DOHH2 (cell line): ENCODE results near the gene RIC1.

Experiments used
- H3F3A ChIP-seq: fragments of 200-600 bp; sonication (generic), shearing (Covaris generic); 2 replicates; pipeline ENCODE4 v1.6.0; 2016; ENCODE audit warnings: antibody characterized with exemption, mild to moderate bottlenecking; ENCODE audit not compliant: control insufficient read depth, insufficient read depth
- H3K27ac ChIP-seq: fragments of 200-600 bp; sonication (generic); 2 replicates; pipeline ENCODE4 v1.5.1; 2014; ENCODE audit warnings: low read depth, mild to moderate bottlenecking, low read length, moderate library complexity
- H3K27me3 ChIP-seq: fragments of 200-600 bp; sonication (generic); 2 replicates; pipeline ENCODE4 v1.6.1; 2014; ENCODE audit warnings: mild to moderate bottlenecking, low read length, mixed read lengths; ENCODE audit not compliant: control insufficient read depth
- H3K36me3 ChIP-seq: fragments of 200-600 bp; sonication (generic); 2 replicates; pipeline ENCODE4 v1.6.1; 2014; ENCODE audit warnings: mild to moderate bottlenecking, low read length, moderate library complexity, mixed read lengths; ENCODE audit not compliant: control insufficient read depth
- H3K4me1 ChIP-seq: fragments of 200-600 bp; sonication (generic); 2 replicates; pipeline ENCODE4 v1.6.1; 2014; ENCODE audit warnings: mild to moderate bottlenecking, low read length, mixed read lengths; ENCODE audit not compliant: control insufficient read depth
- H3K4me2 ChIP-seq: fragments of 200-600 bp; sonication (generic); 2 replicates; pipeline ENCODE4 v1.6.0; 2014; ENCODE audit warnings: mild to moderate bottlenecking, low read length, moderate library complexity
- H3K4me3 ChIP-seq: fragments of 200-600 bp; sonication (generic); 2 replicates; pipeline ENCODE4 v1.5.1; 2014; ENCODE audit warnings: mild to moderate bottlenecking, low read length, mixed read lengths
- H3K79me2 ChIP-seq: fragments of 200-600 bp; sonication (generic); 2 replicates; pipeline ENCODE4 v1.6.1; 2014; ENCODE audit warnings: mild to moderate bottlenecking, low read length, mixed read lengths; ENCODE audit not compliant: control insufficient read depth
- H3K9me2 ChIP-seq: fragments of 200-600 bp; sonication (generic); replicated peaks from 2 replicates; pipeline ENCODE4 v1.6.1; 2014; ENCODE audit warnings: mild to moderate bottlenecking, low read length, mixed read lengths; ENCODE audit not compliant: control insufficient read depth
- H3K9me3 ChIP-seq: fragments of 200-600 bp; sonication (generic); 2 replicates; pipeline ENCODE4 v1.6.1; 2014; ENCODE audit warnings: antibody characterized with exemption, low read length, mixed read lengths; ENCODE audit not compliant: control insufficient read depth, insufficient read depth
- H4K20me1 ChIP-seq: fragments of 200-600 bp; sonication (generic); 2 replicates; pipeline ENCODE4 v1.6.0; 2014; ENCODE audit warnings: low read depth, mild to moderate bottlenecking, antibody characterized with exemption, low read length, moderate library complexity; ENCODE audit not compliant: control insufficient read depth, insufficient read depth
- CTCF ChIP-seq: fragments of 200-600 bp; sonication (generic); IDR thresholded peaks from one replicate; pipeline ENCODE4 v1.5.1; 2014; ENCODE audit warnings: antibody characterized with exemption, mild to moderate bottlenecking, low read depth, low read length; ENCODE audit not compliant: poor library complexity, severe bottlenecking
- EZH2phosphoT487 ChIP-seq: fragments of 200-600 bp; sonication (generic); IDR thresholded peaks from 2 replicates; pipeline ENCODE4 v1.6.1; 2017; ENCODE audit warnings: borderline replicate concordance, mild to moderate bottlenecking, antibody characterized with exemption, low read length, moderate library complexity, mixed read lengths

The RIC1 gene

GRCh38 chr9:5756633-5757032, 127.7 kb downstream of the RIC1 start:
- no peaks in the 10 kb centered on the region for H3K27me3 ChIP-seq
- no peaks in the 10 kb centered on the region for H3K9me3 ChIP-seq
- peaks cover 84% of the 10 kb centered on the region for H3K36me3 ChIP-seq
- H3F3A ChIP-seq = no peaks in the 10 kb centered on the region
- no peaks in the 10 kb centered on the region for H3K9me2 ChIP-seq
- no peak overlapping the region for H3K4me3 ChIP-seq
- H3K4me2 ChIP-seq = no peak overlapping the region
- no peaks in the 10 kb centered on the region for H3K4me1 ChIP-seq
- no peaks in the 10 kb centered on the region for H3K79me2 ChIP-seq
- H4K20me1 ChIP-seq = no peaks in the 10 kb centered on the region
- no peak overlapping the region for H3K27ac ChIP-seq
- no peak for TF ChIP-seq CTCF
- TF ChIP-seq EZH2phosphoT487 = no peak

GRCh38 chr9:5760338-5760737, 131.4 kb downstream of the RIC1 start:
- TF ChIP-seq EZH2phosphoT487 = no peak
- TF ChIP-seq CTCF = no peak
- H3K9me2 ChIP-seq = no peaks in the 10 kb centered on the region
- no peaks in the 10 kb centered on the region for H3K9me3 ChIP-seq
- no peaks in the 10 kb centered on the region for H3K4me1 ChIP-seq
- no peak overlapping the region for H3K4me2 ChIP-seq
- H3K27me3 ChIP-seq = no peaks in the 10 kb centered on the region
- H3K79me2 ChIP-seq = no peaks in the 10 kb centered on the region
- no peak overlapping the region for H3K27ac ChIP-seq
- peaks cover 91% of the 10 kb centered on the region for H3K36me3 ChIP-seq
- H3F3A ChIP-seq = no peaks in the 10 kb centered on the region
- no peaks in the 10 kb centered on the region for H4K20me1 ChIP-seq
- no peak overlapping the region for H3K4me3 ChIP-seq

GRCh38 chr9:5762421-5762820, 133.5 kb downstream of the RIC1 start:
- Histone ChIP-seq H3K4me2 (no peak overlapping the region), H4K20me1 (no peaks in the 10 kb centered on the region), H3K4me1 (no peaks in the 10 kb centered on the region), H3K79me2 (no peaks in the 10 kb centered on the region), H3K27ac (no peak overlapping the region), H3K9me2 (no peaks in the 10 kb centered on the region), H3K9me3 (no peaks in the 10 kb centered on the region), H3F3A (no peaks in the 10 kb centered on the region), H3K36me3 (peaks cover 94% of the 10 kb centered on the region), H3K4me3 (no peak overlapping the region), H3K27me3 (no peaks in the 10 kb centered on the region)
- no peak for TF ChIP-seq CTCF
- TF ChIP-seq EZH2phosphoT487 = no peak
